Measurements from ENCODE around the gene NCOA6. TPM values are rescaled to one million over a fixed set of nuclear protein-coding genes. Genes with fewer than 3 reads are reported as not detected.

Gene NCOA6
- total RNA-seq, 1 donor from 2014 or later: 43.3 TPM

- no peaks in the 10 kb centered on the region for H3K4me1 Mint-ChIP-seq (ENCODE audit: low read depth)
- H3K4me3 Mint-ChIP-seq (ENCODE audit: unreplicated experiment): no peak overlapping the region
- no peaks in the 10 kb centered on the region for H3K27me3 Mint-ChIP-seq (ENCODE audit: low read depth)
- DNase-seq (ENCODE audit: low spot score): no peak
- peaks cover 53% of the 10 kb centered on the region for H3K36me3 Mint-ChIP-seq (ENCODE audit: low read depth)
- H3K27ac Mint-ChIP-seq (ENCODE audit: unreplicated experiment): no peak overlapping the region
- no peaks in the 10 kb centered on the region for H3K9me3 Mint-ChIP-seq (ENCODE audit: low read depth)
- TF ChIP-seq CTCF (IDR thresholded peaks at IDR 0.05): no peak
Observed at GRCh38 chr20:34754611-34755010, 70.8 kb downstream of the NCOA6 start.

- Mint-ChIP-seq H3K27ac (ENCODE audit: unreplicated experiment) (no peak overlapping the region), H3K9me3 (ENCODE audit: low read depth) (no peaks in the 10 kb centered on the region), H3K4me3 (ENCODE audit: unreplicated experiment) (no peak overlapping the region), H3K27me3 (ENCODE audit: low read depth) (no peaks in the 10 kb centered on the region), H3K36me3 (ENCODE audit: low read depth) (peaks cover 54% of the 10 kb centered on the region), H3K4me1 (ENCODE audit: low read depth) (no peaks in the 10 kb centered on the region)
- TF ChIP-seq CTCF (IDR thresholded peaks at IDR 0.05): peak; percentile 19
- DNase-seq (ENCODE audit: low spot score): no peak
Observed at GRCh38 chr20:34753706-34754461, 71.6 kb downstream of the NCOA6 start.

- H3K9me3 Mint-ChIP-seq (ENCODE audit: low read depth): no peaks in the 10 kb centered on the region
- H3K27ac Mint-ChIP-seq (ENCODE audit: unreplicated experiment): peak overlapping the region; percentile 25
- no peak for DNase-seq (ENCODE audit: low spot score)
- no peaks in the 10 kb centered on the region for H3K4me1 Mint-ChIP-seq (ENCODE audit: low read depth)
- no peak for TF ChIP-seq CTCF (IDR thresholded peaks at IDR 0.05)
- peaks cover 43% of the 10 kb centered on the region for H3K36me3 Mint-ChIP-seq (ENCODE audit: low read depth)
- H3K4me3 Mint-ChIP-seq (ENCODE audit: unreplicated experiment): no peak overlapping the region
- H3K27me3 Mint-ChIP-seq (ENCODE audit: low read depth): no peaks in the 10 kb centered on the region
Observed at GRCh38 chr20:34751453-34751852, 74.0 kb downstream of the NCOA6 start.

GRCh38 chr20:34750484-34750883 lies 75.0 kb downstream of the NCOA6 start:
- TF ChIP-seq CTCF (IDR thresholded peaks at IDR 0.05): no peak
- no peak for DNase-seq (ENCODE audit: low spot score)
- Mint-ChIP-seq H3K4me1 (ENCODE audit: low read depth) (no peaks in the 10 kb centered on the region), H3K27ac (ENCODE audit: unreplicated experiment) (no peak overlapping the region), H3K27me3 (ENCODE audit: low read depth) (no peaks in the 10 kb centered on the region), H3K36me3 (ENCODE audit: low read depth) (peaks cover 42% of the 10 kb centered on the region), H3K4me3 (ENCODE audit: unreplicated experiment) (no peak overlapping the region), H3K9me3 (ENCODE audit: low read depth) (no peaks in the 10 kb centered on the region)

- Mint-ChIP-seq H3K4me3 (ENCODE audit: unreplicated experiment) (no peak overlapping the region), H3K27ac (ENCODE audit: unreplicated experiment) (no peak overlapping the region)
Observed at GRCh38 chr20:34748709-34749108, 76.7 kb downstream of the NCOA6 start.

More at GRCh38 chr20:34748709-34749108, 76.7 kb downstream of the NCOA6 start:
- H3K4me1 Mint-ChIP-seq (ENCODE audit: low read depth): no peaks in the 10 kb centered on the region
- no peaks in the 10 kb centered on the region for H3K27me3 Mint-ChIP-seq (ENCODE audit: low read depth)
- H3K9me3 Mint-ChIP-seq (ENCODE audit: low read depth): no peaks in the 10 kb centered on the region
- no peak for TF ChIP-seq CTCF (IDR thresholded peaks at IDR 0.05)
- no peak for DNase-seq (ENCODE audit: low spot score)
- peaks cover 43% of the 10 kb centered on the region for H3K36me3 Mint-ChIP-seq (ENCODE audit: low read depth)
